ENCODE data around the gene SEPTIN2.
A peak's percentile ranks its signal among the peaks of the same experiment; 100 is the strongest.

The SEPTIN2 gene

GRCh38 chr2:241270531-241270930 is 45.2 kb upstream of the SEPTIN2 start:
- TF ChIP-seq CTCF (IDR thresholded peaks at IDR 0.05; ENCODE audit: low read depth, low read length): no peak
- no peak overlapping the region for H3K4me3 ChIP-seq (ENCODE audit: low read depth, low read length)
- H3K36me3 ChIP-seq: peaks cover 21% of the 10 kb centered on the region
- peaks cover 5% of the 10 kb centered on the region; the same call in 1 of the 2 replicates for H3K4me1 ChIP-seq
- no peaks in the 10 kb centered on the region for H3K27me3 ChIP-seq
- no peak for DNase-seq
- no peaks in the 10 kb centered on the region for H3K9me3 ChIP-seq

GRCh38 chr2:241271706-241272302 is 43.9 kb upstream of the SEPTIN2 start:
- TF ChIP-seq CTCF (IDR thresholded peaks at IDR 0.05; ENCODE audit: low read depth, low read length): no peak
- Histone ChIP-seq H3K9me3 (no peaks in the 10 kb centered on the region), H3K27me3 (no peaks in the 10 kb centered on the region), H3K4me3 (ENCODE audit: low read depth, low read length) (peak overlapping the region; percentile 79), H3K36me3 (peaks cover 10% of the 10 kb centered on the region), H3K4me1 (peaks cover 5% of the 10 kb centered on the region; the same call in 1 of the 2 replicates)
- DNase-seq: peak; percentile 73

- Histone ChIP-seq H3K27me3 (no peaks in the 10 kb centered on the region), H3K4me1 (peaks cover 5% of the 10 kb centered on the region; the same call in 1 of the 2 replicates), H3K9me3 (no peaks in the 10 kb centered on the region), H3K36me3 (peaks cover 6% of the 10 kb centered on the region; the same call in 1 of the 2 replicates), H3K4me3 (ENCODE audit: low read depth, low read length) (peak overlapping the region; percentile 79)
- no peak for TF ChIP-seq CTCF (IDR thresholded peaks at IDR 0.05; ENCODE audit: low read depth, low read length)
- peak; percentile 76 for DNase-seq
These were observed 43.2 kb upstream of the SEPTIN2 start for GRCh38 chr2:241272303-241273209.

GRCh38 chr2:241273210-241274020 is 42.3 kb upstream of the SEPTIN2 start:
- Histone ChIP-seq H3K4me3 (ENCODE audit: low read depth, low read length) (peak overlapping the region; percentile 79), H3K9me3 (no peaks in the 10 kb centered on the region), H3K36me3 (peaks cover 5% of the 10 kb centered on the region; the same call in 1 of the 2 replicates), H3K27me3 (no peaks in the 10 kb centered on the region), H3K4me1 (peaks cover 5% of the 10 kb centered on the region; the same call in 1 of the 2 replicates)
- no peak for TF ChIP-seq CTCF (IDR thresholded peaks at IDR 0.05; ENCODE audit: low read depth, low read length)
- DNase-seq: peak; percentile 20

GRCh38 chr2:241274127-241274526 is 41.6 kb upstream of the SEPTIN2 start:
- peaks cover 5% of the 10 kb centered on the region; the same call in 1 of the 2 replicates for H3K4me1 ChIP-seq
- TF ChIP-seq CTCF (IDR thresholded peaks at IDR 0.05; ENCODE audit: low read depth, low read length): no peak
- no peaks in the 10 kb centered on the region for H3K27me3 ChIP-seq
- DNase-seq: no peak
- H3K36me3 ChIP-seq: peaks cover under 1% of the 10 kb centered on the region; the same call in 1 of the 2 replicates
- H3K9me3 ChIP-seq: no peaks in the 10 kb centered on the region
- no peak overlapping the region for H3K4me3 ChIP-seq (ENCODE audit: low read depth, low read length)
